HepG2 (cell line): ENCODE measurements around the gene CSRP3.

ENCODE experiments used
- ARNT2 ChIP-seq: sonication (generic); formaldehyde crosslinking; IDR thresholded peaks from 2 replicates; pipeline ENCODE4 v1.8.0; 2022; ENCODE audit warnings: mild to moderate bottlenecking, low read depth, missing genetic modification reagents, moderate library complexity
- CCAR2 ChIP-seq: fragments of 200-400 bp; formaldehyde crosslinking; optimal IDR thresholded peaks from 2 replicates; pipeline ENCODE3; 2018; ENCODE audit warnings: low read depth, mild to moderate bottlenecking, low read length, moderate library complexity
- HNRNPL ChIP-seq: fragments of 200-400 bp; formaldehyde crosslinking; IDR thresholded peaks from 2 replicates; pipeline ENCODE4 v1.6.1; 2017; ENCODE audit warnings: mild to moderate bottlenecking, low read depth, low read length
- PBX3 ChIP-seq: sonication (generic); formaldehyde crosslinking; IDR thresholded peaks from 2 replicates; pipeline ENCODE4 v1.8.1; 2023; ENCODE audit warnings: missing genetic modification reagents, inconsistent platforms, borderline replicate concordance
- PHF21A ChIP-seq: sonication (generic); formaldehyde crosslinking; IDR thresholded peaks from 2 replicates; pipeline ENCODE4 v1.5.0; 2020; ENCODE audit warnings: mild to moderate bottlenecking, missing genetic modification reagents
- TAF1 ChIP-seq: sonication (generic); formaldehyde crosslinking; IDR thresholded peaks from 2 replicates; pipeline ENCODE4 v1.4.0; 2020; ENCODE audit warnings: missing genetic modification reagents
- TCF7L2 ChIP-seq: IDR thresholded peaks from 2 replicates; pipeline ENCODE4 v1.6.1; 2011; ENCODE audit warnings: mild to moderate bottlenecking, low read depth, low read length, moderate library complexity
- ZNF530 ChIP-seq: sonication (generic); formaldehyde crosslinking; IDR thresholded peaks from 2 replicates; pipeline ENCODE4 v1.5.0; 2020; ENCODE audit warnings: low read depth, mild to moderate bottlenecking, missing genetic modification reagents
- TF ChIP-seq, protein P1 (sequence below): sonication (generic); formaldehyde crosslinking; conservative IDR thresholded peaks from 2 replicates; pipeline ENCODE4 v1.4.0; 2020; ENCODE audit warnings: missing genetic modification reagents

GRCh38 chr11:19199048-19199447 is 2.7 kb downstream of the CSRP3 start:
- TF ChIP-seq PHF21A (CRISPR knock-in tag) (no peak), TCF7L2 (no peak), HNRNPL (no peak), ARNT2 (CRISPR knock-in tag) (no peak), PBX3 (CRISPR knock-in tag) (no peak), ZNF530 (no peak), TAF1 (CRISPR knock-in tag) (no peak), CCAR2 (no peak)
- TF ChIP-seq, protein P1, sequence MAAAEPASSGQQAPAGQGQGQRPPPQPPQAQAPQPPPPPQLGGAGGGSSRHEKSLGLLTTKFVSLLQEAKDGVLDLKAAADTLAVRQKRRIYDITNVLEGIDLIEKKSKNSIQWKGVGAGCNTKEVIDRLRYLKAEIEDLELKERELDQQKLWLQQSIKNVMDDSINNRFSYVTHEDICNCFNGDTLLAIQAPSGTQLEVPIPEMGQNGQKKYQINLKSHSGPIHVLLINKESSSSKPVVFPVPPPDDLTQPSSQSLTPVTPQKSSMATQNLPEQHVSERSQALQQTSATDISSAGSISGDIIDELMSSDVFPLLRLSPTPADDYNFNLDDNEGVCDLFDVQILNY (CRISPR knock-in tag), result no peak
